GM12878 (cell line): ENCODE data around the gene PRSS27. TPM values are rescaled to one million over a fixed set of nuclear protein-coding genes. Genes with fewer than 3 reads are reported as not detected.

Source experiments
- ATAC-seq: fragments of 200-7000 bp; cut with Tn5 transposase; 3 replicates; pipeline ENCODE4 v1.9.1; 2020; ENCODE audit warnings: mild to moderate bottlenecking, moderate library complexity
- BruUV-seq: library from RNA; stranded (reverse); fragments of 400-500 nt; replicated peaks from 2 replicates; lab custom pipeline; 2021; lab: Mats Ljungman, UMichigan
- CTCF ChIA-PET: fragments of 300-600 bp; sonication (Branson Sonifier 250); formaldehyde crosslinking; extraction: SDS; loops from one replicate; lab custom pipeline; 2021; ENCODE audit warnings: inconsistent platforms; lab: Yijun Ruan, JAX
- POLR2A ChIA-PET: fragments of 350-600 bp; formaldehyde crosslinking; extraction: SDS; loops from one replicate; lab custom pipeline; 2021; ENCODE audit warnings: inconsistent platforms; lab: Charles Lee
- RAD21 ChIA-PET: fragments of 300-600 bp; sonication (Branson Sonifier 250); formaldehyde crosslinking; loops from one replicate; lab custom pipeline; 2023; ENCODE audit warnings: antibody characterized with exemption; ENCODE audit not compliant: unreplicated experiment; lab: Charles Lee
- SMC1A ChIA-PET: fragments of 300-600 bp; sonication (Branson Sonifier 250); formaldehyde crosslinking; loops from one replicate; lab custom pipeline; 2023; ENCODE audit not compliant: unreplicated experiment, uncharacterized antibody; lab: Charles Lee
- DNase-seq: peaks from one replicate; pipeline ENCODE4 v3.0.0-alpha.2; 2011; ENCODE audit warnings: low read depth, low spot score
- FAIRE-seq: peaks from 3 replicates; lab custom pipeline; 2011; peaks lifted over from hg19 to GRCh38; lab: Jason Lieb, UNC
- H2AFZ ChIP-seq: 2 replicates; pipeline ENCODE4 v1.6.0; 2011; ENCODE audit warnings: low read depth, low read length, control low read depth; ENCODE audit not compliant: control insufficient read depth
- H3K27ac ChIP-seq: 2 replicates; pipeline ENCODE4 v1.5.1; 2011; ENCODE audit warnings: control low read depth; ENCODE audit not compliant: control insufficient read depth, insufficient read depth
- H3K27me3 ChIP-seq, 2 experiments: replicated peaks in 1 of 2; 2 replicates each; pipeline versions ENCODE4 v1.6.0 to v1.6.1; 2011; ENCODE audit warnings: low read length in 1 of 2; ENCODE audit not compliant: control insufficient read depth in 2 of 2, insufficient read depth in 2 of 2
- H3K36me3 ChIP-seq, 2 experiments: 2 replicates each; pipeline ENCODE4 v1.5.1; 2011; ENCODE audit warnings: low read length in 1 of 2; ENCODE audit not compliant: control insufficient read depth in 2 of 2, insufficient read depth in 2 of 2
- H3K4me1 ChIP-seq: 2 replicates; pipeline ENCODE4 v1.6.1; 2011; ENCODE audit warnings: mild to moderate bottlenecking, low read length, moderate library complexity, mixed read lengths; ENCODE audit not compliant: control insufficient read depth, insufficient read depth
- H3K4me2 ChIP-seq: 2 replicates; pipeline ENCODE4 v1.6.0; 2011; ENCODE audit warnings: control low read depth; ENCODE audit not compliant: control insufficient read depth, insufficient read depth
- H3K4me3 ChIP-seq: fragments of 200-600 bp; sonication (generic); 2 replicates; pipeline ENCODE4 v1.5.1; 2016
- H3K79me2 ChIP-seq: 2 replicates; pipeline ENCODE4 v1.6.0; 2011; ENCODE audit warnings: low read length; ENCODE audit not compliant: control insufficient read depth, insufficient read depth
- H3K9ac ChIP-seq: 2 replicates; pipeline ENCODE4 v1.8.0; 2011; ENCODE audit warnings: low read length, control low read depth, mixed read lengths; ENCODE audit not compliant: control insufficient read depth, insufficient read depth
- H3K9me3 ChIP-seq: replicated peaks from 3 replicates; pipeline ENCODE4 v1.5.1; 2011; ENCODE audit warnings: mild to moderate bottlenecking, low read length; ENCODE audit not compliant: control insufficient read depth, insufficient read depth
- H4K20me1 ChIP-seq: 2 replicates; pipeline ENCODE4 v1.6.0; 2011; ENCODE audit not compliant: control insufficient read depth, insufficient read depth
- BCL11A ChIP-seq: IDR thresholded peaks from 2 replicates; pipeline ENCODE4 v1.6.1; 2011; ENCODE audit warnings: low read depth, low read length
- CHD2 ChIP-seq: IDR thresholded peaks from 2 replicates; pipeline ENCODE4 v1.6.1; 2011; ENCODE audit warnings: low read depth, low read length, improper control_type of control experiment, borderline replicate concordance
- CHD4 ChIP-seq: fragments of 200-600 bp; sonication (generic); IDR thresholded peaks from 2 replicates; pipeline ENCODE4 v1.6.1; 2016; ENCODE audit warnings: mild to moderate bottlenecking
- CTCF ChIP-seq, 3 experiments: IDR thresholded peaks in 2 of 3; conservative IDR thresholded peaks in 1 of 3; 2 replicates each; pipeline ENCODE4 v1.5.1; 2011; ENCODE audit warnings: low read depth in 3 of 3, low read length in 3 of 3, mild to moderate bottlenecking in 3 of 3, control low read depth in 2 of 3, moderate library complexity in 2 of 3, inconsistent platforms in 1 of 3, mixed read lengths in 1 of 3; ENCODE audit not compliant: control insufficient read depth in 2 of 3, insufficient read depth in 1 of 3; ENCODE audit errors: extremely low read depth in 1 of 3
- ETV6 ChIP-seq, 2 experiments: fragments of 450-650 bp in 1 of 2; IDR thresholded peaks in 1 of 2; conservative IDR thresholded peaks in 1 of 2; 2 replicates each; pipeline ENCODE4 v1.6.1; 2014; ENCODE audit warnings: antibody characterized with exemption in 1 of 2, borderline replicate concordance in 1 of 2, low read depth in 1 of 2, mild to moderate bottlenecking in 1 of 2, moderate library complexity in 1 of 2
- FOXM1 ChIP-seq: IDR thresholded peaks from 2 replicates; pipeline ENCODE4 v1.6.1; 2012; ENCODE audit warnings: low read depth, mild to moderate bottlenecking, inconsistent platforms, low read length, moderate library complexity
- MAX ChIP-seq: IDR thresholded peaks from 2 replicates; pipeline ENCODE4 v1.6.1; 2012; ENCODE audit warnings: low read depth, low read length, improper control_type of control experiment
- MEF2A ChIP-seq: IDR thresholded peaks from 2 replicates; pipeline ENCODE4 v1.6.1; 2011; ENCODE audit warnings: low read depth, mild to moderate bottlenecking, low read length, moderate library complexity; ENCODE audit not compliant: insufficient read depth
- MEF2B ChIP-seq: fragments of 450-650 bp; IDR thresholded peaks from 2 replicates; pipeline ENCODE4 v1.6.1; 2018; ENCODE audit warnings: mild to moderate bottlenecking, moderate library complexity; ENCODE audit not compliant: partially characterized antibody, poor library complexity, severe bottlenecking
- NRF1 ChIP-seq: conservative IDR thresholded peaks from 2 replicates; pipeline ENCODE4 v1.6.1; 2011; ENCODE audit warnings: mild to moderate bottlenecking, low read depth, low read length, improper control_type of control experiment
- PAX5 ChIP-seq: IDR thresholded peaks from 2 replicates; pipeline ENCODE4 v1.6.1; 2011; ENCODE audit warnings: low read depth, low read length, borderline replicate concordance
- RBBP5 ChIP-seq: fragments of 200-600 bp; sonication (generic); conservative IDR thresholded peaks from 2 replicates; pipeline ENCODE4 v1.6.1; 2016
- RFX5 ChIP-seq: IDR thresholded peaks from 2 replicates; pipeline ENCODE4 v1.6.1; 2011; ENCODE audit warnings: low read depth, low read length, improper control_type of control experiment
- SMAD5 ChIP-seq: IDR thresholded peaks from 2 replicates; pipeline ENCODE4 v1.6.1; 2016; ENCODE audit warnings: antibody characterized with exemption, low read depth
- ZNF274 ChIP-seq: IDR thresholded peaks from one replicate; pipeline ENCODE4 v1.8.0; 2011; ENCODE audit not compliant: insufficient read length, insufficient read depth
- WGBS: methylation state at CpG from one replicate; pipeline ENCODE4 v1.1.6; 2016; ENCODE audit warnings: low lambda C conversion rate; ENCODE audit not compliant: insufficient replicate concordance, insufficient coverage; ENCODE audit errors: missing lambda C conversion rate; 5-methylcytosine and 5-hydroxymethylcytosine counted together
- in situ Hi-C: fragments of 300-500 bp; cut with MboI; formaldehyde crosslinking; loops from 9 replicates; pipeline ENCODE4 v1.14.3; 2018; ENCODE audit warnings: mixed read lengths
- intact Hi-C: fragments of 100-400 bp; cut with micrococcal nuclease; formaldehyde crosslinking; loops from one replicate; pipeline ENCODE4 v1.14.2; 2022; ENCODE audit not compliant: unreplicated experiment
- polyA plus RNA-seq, 11 experiments: library from polyadenylated mRNA; depleted of rRNA in 4 of 11; unstranded in 6 of 11; stranded (reverse) in 5 of 11; fragments of >200 nt; fragmentation: Nextera tagmentation in 4 of 11; fragmentation: Illumina TruSeq in 1 of 11; extraction: Ambion mirVana in 4 of 11; extraction: Trizol in 1 of 11; gene quantifications; 1 replicate in 1 of 11; 2 replicates in 10 of 11; pipeline versions ENCODE4 v1.2.1 to v1.2.3, GENCODE V29; 2011 to 2016; ENCODE audit warnings: inconsistent platforms in 2 of 11, missing spikeins in 2 of 11, low read depth in 1 of 11
- total RNA-seq, 4 experiments: library from RNA; depleted of rRNA in 3 of 4; stranded (reverse); fragments of >200 nt in 3 of 4; fragmentation: Illumina TruSeq in 1 of 4; extraction: Trizol in 1 of 4; gene quantifications; 2 replicates each; pipeline versions ENCODE4 v1.2.1 to v1.2.3, GENCODE V29; 2013 to 2021

The PRSS27 gene
- total and polyA plus RNA-seq, 10 of the 15 experiments (the other 5 are each of a cell fraction or from before 2014, with no cell fraction given) = 0.18 to 1.8 (median 0.51) TPM; not detected in 2

- POLR2A ChIA-PET = no interaction called here
- DNase-seq (no peak), FAIRE-seq (no peak), ATAC-seq (no peak)
- Histone ChIP-seq H3K79me2 (no peaks in the 10 kb centered on the region), H2AFZ (no peak overlapping the region), H3K9ac (no peak overlapping the region), H3K4me1 (no peaks in the 10 kb centered on the region), H3K9me3 (no peaks in the 10 kb centered on the region), H3K27ac (no peak overlapping the region), H3K4me2 (no peak overlapping the region), H3K36me3 (no peaks in the 10 kb centered on the region), H4K20me1 (no peaks in the 10 kb centered on the region; the same call in 1 of the 2 replicates), H3K27me3 (no peaks in the 10 kb centered on the region), H3K4me3 (no peak overlapping the region)
- TF ChIP-seq MAX (no peak), FOXM1 (no peak), ZNF274 (no peak), MEF2B (no peak), RBBP5 (no peak), CHD4 (no peak), CHD2 (no peak)
- 55% methylated on average over 12 of the region's 12 CpGs for WGBS
- in situ Hi-C loops = no loop called here
- CTCF ChIA-PET = no interaction called here
- intact Hi-C loops = no loop called here
- BruUV-seq = no TSS peak
- RAD21 ChIA-PET = no interaction called here
- SMC1A ChIA-PET = no interaction called here
Observed at GRCh38 chr16:2742323-2743006, 22.4 kb upstream of the PRSS27 start.

- Histone ChIP-seq H3K27me3 (no peaks in the 10 kb centered on the region), H4K20me1 (no peaks in the 10 kb centered on the region; the same call in 1 of the 2 replicates), H3K9ac (no peak overlapping the region), H3K36me3 (no peaks in the 10 kb centered on the region), H3K9me3 (no peaks in the 10 kb centered on the region), H3K4me2 (no peak overlapping the region), H3K4me3 (no peak overlapping the region), H3K79me2 (no peaks in the 10 kb centered on the region), H3K27ac (no peak overlapping the region), H2AFZ (no peak overlapping the region), H3K4me1 (no peaks in the 10 kb centered on the region)
- ChIA-PET POLR2A (no interaction called here), RAD21 (no interaction called here), SMC1A (no interaction called here), CTCF (interaction anchor here (0.7 to 1.0 kb wide), 2 partner anchors 10 to 97 kb away, joined by 3 read pairs; no protein-coding TSS in a partner anchor)
- FAIRE-seq (no peak), ATAC-seq (no peak), DNase-seq (no peak)
- WGBS = 13% methylated on average over 4 of the region's 4 CpGs
- intact Hi-C loops = no loop called here
- BruUV-seq = no TSS peak
- in situ Hi-C loops = no loop called here
- TF ChIP-seq CTCF (IDR thresholded peaks at IDR 0.05 in 2 of 3, conservative IDR thresholded peaks at IDR 0.05 in 1 of 3; ENCODE audit: control insufficient read depth in 2 of 3, extremely low read depth in 1 of 3, insufficient read depth in 1 of 3, low read depth in 3 of 3, low read length in 3 of 3) = no peak
- no peak for TF ChIP-seq PAX5
- TF ChIP-seq RFX5 = no peak
- no peak for TF ChIP-seq SMAD5
- no peak for TF ChIP-seq ZNF274
- no peak for TF ChIP-seq CHD2
- TF ChIP-seq ETV6 (conservative IDR thresholded peaks at IDR 0.05 in 1 of 2, IDR thresholded peaks at IDR 0.05 in 1 of 2; ENCODE audit: borderline replicate concordance in 1 of 2, low read depth in 1 of 2) = no peak
- no peak for TF ChIP-seq BCL11A
- no peak for TF ChIP-seq NRF1
- TF ChIP-seq MEF2A = no peak
Observed at GRCh38 chr16:2741168-2741567, 21.1 kb upstream of the PRSS27 start.
